ENCODE measurements around the gene FHIP1A.

FHIP1A gene

GRCh38 chr4:151418856-151419255, 9.9 kb downstream of the FHIP1A start:
- no peak for DNase-seq

GRCh38 chr4:151420250-151420807, 11.4 kb downstream of the FHIP1A start:
- DNase-seq = no peak

GRCh38 chr4:151422854-151423253, 13.9 kb downstream of the FHIP1A start:
- DNase-seq = no peak

- DNase-seq = peak; percentile 32
These were observed 17.5 kb downstream of the FHIP1A start for GRCh38 chr4:151426513-151426912.

GRCh38 chr4:151427266-151427665, 18.3 kb downstream of the FHIP1A start:
- no peak for DNase-seq

- DNase-seq = no peak
These were observed 19.4 kb downstream of the FHIP1A start for GRCh38 chr4:151428346-151428745.

- no peak for DNase-seq
These were observed 21.1 kb downstream of the FHIP1A start for GRCh38 chr4:151429957-151430570.

GRCh38 chr4:151430740-151431457, 21.9 kb downstream of the FHIP1A start:
- DNase-seq = peak; percentile 88

- DNase-seq = no peak
These were observed 22.8 kb downstream of the FHIP1A start for GRCh38 chr4:151431728-151432127.

- no peak for DNase-seq
These were observed 23.7 kb downstream of the FHIP1A start for GRCh38 chr4:151432654-151433053.

- no peak for DNase-seq
These were observed 25.3 kb downstream of the FHIP1A start for GRCh38 chr4:151434183-151434860.

- DNase-seq = peak; percentile 77
These were observed 27.1 kb downstream of the FHIP1A start for GRCh38 chr4:151436093-151436518.

- DNase-seq = no peak
These were observed 28.5 kb downstream of the FHIP1A start for GRCh38 chr4:151437505-151437904.

GRCh38 chr4:151438154-151438553, 29.2 kb downstream of the FHIP1A start:
- DNase-seq = no peak

- DNase-seq = no peak
These were observed 30.3 kb downstream of the FHIP1A start for GRCh38 chr4:151439320-151439719.

GRCh38 chr4:151442002-151442401, 33.0 kb downstream of the FHIP1A start:
- DNase-seq = no peak

GRCh38 chr4:151443247-151443646, 34.3 kb downstream of the FHIP1A start:
- DNase-seq = no peak

- DNase-seq = no peak
These were observed 34.8 kb downstream of the FHIP1A start for GRCh38 chr4:151443752-151444151.

GRCh38 chr4:151446208-151446607, 37.2 kb downstream of the FHIP1A start:
- DNase-seq = no peak

- DNase-seq = no peak
These were observed 45.5 kb downstream of the FHIP1A start for GRCh38 chr4:151454513-151454912.

GRCh38 chr4:151455212-151455611, 46.2 kb downstream of the FHIP1A start:
- DNase-seq = no peak

GRCh38 chr4:151458148-151458547, 49.2 kb downstream of the FHIP1A start:
- no peak for DNase-seq

All from NCI-H526 treated with DMSO at 0.1 percent for 48 hours (cell line).